HUDEP-2 (cell line): ENCODE measurements around the gene TMEM218.
A peak's percentile ranks its signal among the peaks of the same experiment; 100 is the strongest.

ENCODE experiments used
- DNase-seq, 76 experiments: peaks; one replicate each; lab custom pipeline; 2025; ENCODE audit not compliant: unreplicated experiment in 76 of 76; lab: John Stamatoyannopoulos, UW

TMEM218 gene

DNA sequence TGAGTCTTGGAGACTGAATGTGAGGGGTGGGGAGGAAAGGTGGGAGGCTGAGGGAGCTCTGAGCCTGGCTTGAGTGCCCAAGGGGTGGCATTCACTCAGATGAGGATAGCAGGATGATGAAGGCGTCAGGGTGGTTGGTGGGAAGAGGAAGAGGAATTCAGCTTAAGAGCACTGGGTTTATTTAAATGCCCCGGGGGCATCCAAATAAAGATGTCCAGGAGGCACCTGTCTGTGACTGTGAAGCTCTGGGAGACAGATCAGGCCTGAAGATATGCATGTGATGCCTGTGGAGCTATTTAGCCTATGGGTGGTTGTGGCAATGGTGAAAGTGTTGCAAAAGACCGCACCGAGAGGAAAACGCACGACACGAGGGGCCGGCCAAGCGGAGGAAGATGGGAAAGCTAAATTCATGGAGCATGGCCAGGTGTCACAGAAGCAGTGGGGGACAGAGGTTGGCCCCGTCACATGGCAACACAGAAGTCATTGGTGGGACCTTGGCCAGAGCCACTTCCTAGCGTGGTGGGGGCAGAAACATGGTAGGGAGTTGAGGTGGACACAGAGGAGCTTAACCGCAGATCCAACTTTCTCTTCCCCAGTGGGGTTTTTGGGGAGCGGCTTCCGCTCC lies 32.8 kb downstream of the TMEM218 start:
- no peak for DNase-seq

DNA sequence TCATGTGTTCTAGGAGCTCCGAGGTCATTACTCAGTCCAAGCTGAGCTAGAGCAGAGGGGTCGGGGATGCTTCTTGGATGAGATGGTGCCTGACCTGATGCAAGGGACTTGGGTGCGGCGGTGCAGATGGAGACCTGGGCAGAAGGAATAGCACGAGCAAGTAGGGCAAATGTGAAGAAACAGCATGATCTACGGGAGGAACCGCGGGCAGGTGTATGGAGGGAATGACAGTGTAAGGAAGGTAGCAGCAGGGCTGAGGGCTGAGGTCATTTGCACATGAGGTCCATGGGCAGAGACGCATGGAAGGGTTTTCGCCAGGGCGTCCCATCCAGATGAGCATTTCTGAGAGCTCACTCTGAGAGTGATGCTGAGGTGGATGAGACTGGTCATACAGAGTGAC lies 33.4 kb downstream of the TMEM218 start:
- DNase-seq, result no peak

DNA sequence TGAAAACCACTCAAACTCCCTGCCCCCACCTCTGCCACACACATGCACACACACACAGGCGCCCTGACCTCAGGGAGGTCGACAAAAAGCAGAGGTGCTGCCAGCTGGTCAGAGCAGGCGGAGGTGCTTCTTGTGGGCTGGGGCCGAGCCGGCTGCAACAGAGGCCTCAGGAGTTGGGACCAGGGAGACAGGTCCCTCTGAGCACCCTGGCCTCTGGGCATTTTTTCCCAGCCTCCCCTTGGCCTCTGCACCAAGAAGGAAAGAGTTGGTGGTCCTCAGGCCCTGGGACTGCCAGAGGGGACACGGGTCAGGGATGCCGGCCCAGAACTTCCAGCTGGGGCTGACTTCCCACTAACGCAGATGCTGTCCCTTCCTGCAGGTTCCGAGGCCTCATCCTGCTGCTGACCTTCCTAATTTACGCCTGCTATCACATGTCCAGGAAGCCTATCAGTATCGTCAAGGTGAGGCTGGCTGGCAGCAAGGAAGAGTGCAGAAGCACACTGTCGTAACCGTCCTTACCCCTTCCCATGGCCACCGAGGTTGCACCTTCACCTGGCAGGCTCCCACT lies 35.0 kb downstream of the TMEM218 start:
- no peak for DNase-seq

DNA sequence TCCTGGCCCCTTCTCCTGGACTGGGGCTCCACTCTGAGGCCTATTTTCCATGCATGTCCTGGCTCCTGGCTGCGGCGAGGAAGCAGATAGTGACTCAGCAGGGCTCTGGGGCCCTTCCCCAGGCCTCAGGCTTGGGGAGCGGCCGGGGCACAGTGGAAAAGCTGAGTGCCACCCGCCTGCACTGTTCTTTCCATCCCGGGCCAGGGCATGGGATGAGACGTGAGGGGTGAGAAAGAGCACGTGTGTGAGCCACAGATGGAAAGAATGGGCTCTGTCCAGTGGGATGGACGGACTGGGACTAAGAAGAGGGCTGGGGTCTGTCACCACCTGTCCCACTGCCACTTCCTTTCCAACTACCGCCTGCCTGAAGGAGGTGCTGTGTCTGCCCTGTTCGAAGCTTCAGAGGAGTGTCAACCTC lies 35.5 kb downstream of the TMEM218 start:
- DNase-seq, result peak in 4 of 76 experiments; percentile 4 to 28 (median 16)

DNA sequence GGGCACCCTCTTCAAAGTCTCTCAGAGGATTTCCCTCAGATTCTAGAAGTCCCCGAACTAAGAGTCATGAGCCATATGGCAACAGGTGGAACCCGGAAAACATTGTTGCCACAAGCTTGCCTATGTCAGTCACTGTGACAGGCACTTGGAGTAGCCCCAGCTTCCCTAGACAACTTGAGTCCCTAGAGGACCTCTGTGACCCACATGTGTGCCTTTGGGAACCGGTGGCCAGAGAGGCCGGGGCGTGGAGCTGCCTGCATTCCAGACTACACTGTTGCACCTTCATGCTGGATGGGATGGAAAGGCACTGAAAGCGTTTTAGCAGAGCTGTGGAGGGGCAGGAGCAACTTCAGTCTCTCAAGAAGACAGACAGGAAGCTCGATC lies 36.2 kb downstream of the TMEM218 start:
- DNase-seq, result no peak

DNA sequence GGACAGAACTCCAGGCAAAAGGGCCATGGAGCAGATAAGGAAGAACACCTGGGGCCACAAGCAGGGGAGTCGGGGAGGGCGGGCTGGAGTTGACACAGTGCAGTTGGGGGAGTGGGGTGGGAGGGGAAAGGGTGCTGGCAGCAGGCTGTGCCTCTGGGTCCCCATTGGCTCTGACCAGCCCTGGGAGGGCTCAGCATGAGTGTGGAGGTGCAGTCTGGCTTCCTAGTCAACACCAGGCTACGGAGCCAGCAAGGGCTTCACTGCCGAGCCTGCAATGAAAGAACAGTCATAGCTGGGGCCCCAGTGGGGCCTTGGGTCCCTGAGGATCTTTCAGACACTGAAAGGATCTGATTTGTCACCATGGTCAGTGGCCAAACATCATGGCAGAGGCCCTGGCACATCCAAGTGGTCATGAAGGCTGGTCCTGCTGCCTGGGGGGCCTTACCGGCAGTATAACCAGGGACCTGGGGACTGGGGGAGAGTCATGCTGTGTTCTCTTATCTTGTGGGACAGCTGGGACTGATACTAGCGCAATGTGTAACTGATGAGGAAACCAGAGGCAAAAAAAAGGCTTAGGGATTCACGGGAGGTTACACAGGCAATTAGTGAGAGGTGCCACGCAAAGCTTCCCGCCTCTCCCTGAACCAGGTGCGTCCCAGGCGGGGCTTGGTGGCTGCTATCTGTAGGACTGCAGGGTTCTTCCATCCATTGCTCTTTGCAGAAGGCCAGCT lies 36.8 kb downstream of the TMEM218 start:
- DNase-seq, result peak in 8 of 76 experiments; percentile 4 to 26 (median 16)

DNA sequence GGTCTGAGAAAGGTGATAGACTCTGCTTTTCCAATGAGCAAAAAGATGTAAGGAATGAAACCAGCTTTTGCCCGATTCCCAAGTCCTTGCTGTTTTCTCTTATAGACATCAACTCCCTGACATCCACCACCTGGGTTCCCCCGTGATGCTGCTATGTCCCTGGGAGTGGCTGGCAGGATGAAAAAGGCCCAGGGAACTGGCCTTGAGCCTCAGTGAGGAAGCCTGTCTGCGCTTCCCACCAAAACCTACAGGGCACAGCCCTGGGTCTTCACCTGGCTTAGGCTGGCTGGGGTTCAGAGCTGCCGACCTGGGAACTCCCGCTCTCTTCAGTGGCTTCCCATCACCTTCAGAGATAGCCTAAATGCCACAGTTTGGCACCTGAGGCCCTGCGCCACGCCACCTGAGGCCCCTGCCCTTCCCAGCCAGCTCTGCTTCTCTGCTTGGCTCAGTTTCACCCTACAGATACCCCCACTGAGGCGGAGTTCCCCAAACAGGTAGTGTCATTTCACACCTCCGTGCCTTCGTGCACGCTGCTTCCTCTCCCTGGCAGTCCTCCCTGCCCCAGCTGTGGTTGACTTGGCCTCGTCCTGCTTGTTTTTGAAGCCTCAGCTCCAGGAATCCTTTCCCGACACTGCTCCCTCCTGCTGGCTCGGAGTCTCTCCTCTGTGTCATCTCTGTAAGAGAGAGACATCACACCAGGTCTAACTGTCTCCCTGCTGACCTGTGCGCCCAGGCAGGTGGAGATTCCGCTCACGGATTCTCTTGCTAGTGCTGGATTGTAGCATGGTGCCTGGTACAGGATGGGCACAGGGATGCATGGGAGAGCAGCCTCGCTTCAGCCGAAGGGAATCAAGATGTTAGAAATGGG lies 37.6 kb downstream of the TMEM218 start:
- DNase-seq, result no peak

DNA sequence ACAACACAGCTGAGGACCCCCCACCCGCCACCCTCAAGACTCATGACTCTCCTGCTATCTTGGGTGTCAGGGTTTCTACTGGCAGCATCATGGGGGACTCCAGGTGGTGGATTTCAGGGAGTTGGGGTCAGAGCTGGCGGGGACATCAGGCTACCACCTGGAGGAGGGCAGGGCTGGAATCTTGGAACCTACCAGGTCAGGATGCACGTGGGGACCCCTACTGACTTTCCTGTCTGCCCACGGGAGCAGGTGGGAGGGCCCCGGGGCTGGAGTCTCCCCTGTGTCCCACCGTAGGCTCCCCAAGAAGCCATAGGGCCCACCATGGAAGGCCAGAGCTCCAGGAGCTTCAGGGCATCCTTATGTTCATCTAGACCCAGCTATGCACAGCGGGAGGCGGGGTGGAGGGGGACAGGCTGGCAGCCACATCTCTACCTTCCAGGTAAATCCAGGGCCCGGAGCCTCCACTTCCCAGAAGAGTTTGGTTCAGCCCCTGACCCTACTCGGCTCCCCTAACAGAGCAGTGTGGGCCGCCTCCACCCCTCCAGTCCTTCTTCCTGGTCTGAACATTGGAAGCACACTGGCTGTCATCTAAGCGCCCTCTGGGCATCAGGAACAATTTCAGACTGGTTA lies 38.4 kb downstream of the TMEM218 start:
- DNase-seq, result no peak

DNA sequence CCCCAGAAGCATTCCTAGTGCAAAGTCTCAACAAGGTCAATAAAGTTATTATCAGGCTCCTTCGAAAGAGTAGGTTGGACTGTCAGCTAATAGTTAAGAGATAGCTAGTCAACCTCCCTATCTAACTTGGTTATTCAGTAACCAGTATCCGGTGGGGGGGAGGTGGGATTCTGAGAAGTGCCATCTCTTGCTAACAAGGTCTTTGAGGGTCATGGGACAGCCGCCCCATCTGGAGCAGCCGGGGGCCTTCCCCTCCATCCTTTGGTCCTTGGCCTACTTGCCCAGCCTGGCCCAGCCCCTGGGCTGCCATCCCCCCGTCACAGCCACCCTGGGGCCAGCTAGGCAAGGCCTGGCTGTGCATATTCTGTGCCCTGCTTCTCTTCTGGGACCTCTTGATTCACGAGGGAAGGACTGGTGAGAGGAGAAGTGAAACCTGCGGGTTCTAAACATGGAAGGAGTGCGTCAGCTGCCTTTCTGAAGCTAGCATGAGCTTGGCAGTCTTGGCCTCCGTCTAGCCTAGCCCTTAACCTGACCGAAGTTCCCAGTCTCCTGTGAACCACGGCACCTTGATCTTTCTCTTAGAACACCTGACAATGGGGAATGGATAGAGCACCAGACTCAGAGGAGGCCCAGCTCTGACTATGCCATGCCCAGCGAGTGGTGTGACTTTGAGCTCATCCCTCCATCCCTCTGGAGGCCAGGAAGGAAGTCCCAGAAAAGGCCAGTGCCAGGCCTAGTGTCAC lies 39.0 kb downstream of the TMEM218 start:
- no peak for DNase-seq

DNA sequence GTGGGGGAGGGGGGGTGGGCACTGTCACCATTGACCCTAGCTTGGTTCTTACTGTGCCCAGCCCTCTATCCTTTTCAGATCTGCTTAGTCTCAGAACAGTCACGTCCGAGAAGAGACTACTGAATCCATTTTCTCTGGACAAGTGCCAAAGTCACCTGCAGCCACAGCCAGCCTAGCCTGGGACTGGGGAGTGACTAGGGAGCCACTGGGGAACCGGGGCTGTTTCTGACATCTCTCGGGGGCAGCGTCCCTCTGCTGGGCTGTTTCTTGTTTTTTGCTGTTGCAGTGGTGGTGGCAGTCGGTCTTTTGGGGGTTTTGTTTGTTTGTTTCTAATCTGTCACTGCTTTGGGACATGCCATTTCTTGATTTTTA lies 39.6 kb downstream of the TMEM218 start:
- no peak for DNase-seq

DNA sequence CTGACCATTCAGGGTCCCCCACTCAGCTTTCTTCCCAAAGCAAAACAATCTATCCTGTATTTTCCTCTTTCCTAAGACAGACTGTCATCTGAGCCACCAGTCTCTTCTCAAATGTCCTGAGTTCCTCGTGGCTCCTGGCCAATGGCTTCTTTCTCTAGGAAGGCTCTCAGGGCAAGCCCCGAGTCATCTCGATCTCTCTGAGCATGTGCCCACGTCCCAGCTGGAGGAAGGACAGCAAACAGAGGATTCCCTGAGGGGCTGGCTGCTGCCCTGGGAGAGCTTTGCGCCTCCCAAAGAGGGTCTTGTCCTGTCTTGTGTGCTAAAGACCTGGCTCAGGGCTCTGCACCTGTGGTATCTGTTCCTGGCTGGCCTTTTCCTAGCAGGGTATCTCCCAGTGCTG lies 40.0 kb downstream of the TMEM218 start:
- DNase-seq, result no peak

DNA sequence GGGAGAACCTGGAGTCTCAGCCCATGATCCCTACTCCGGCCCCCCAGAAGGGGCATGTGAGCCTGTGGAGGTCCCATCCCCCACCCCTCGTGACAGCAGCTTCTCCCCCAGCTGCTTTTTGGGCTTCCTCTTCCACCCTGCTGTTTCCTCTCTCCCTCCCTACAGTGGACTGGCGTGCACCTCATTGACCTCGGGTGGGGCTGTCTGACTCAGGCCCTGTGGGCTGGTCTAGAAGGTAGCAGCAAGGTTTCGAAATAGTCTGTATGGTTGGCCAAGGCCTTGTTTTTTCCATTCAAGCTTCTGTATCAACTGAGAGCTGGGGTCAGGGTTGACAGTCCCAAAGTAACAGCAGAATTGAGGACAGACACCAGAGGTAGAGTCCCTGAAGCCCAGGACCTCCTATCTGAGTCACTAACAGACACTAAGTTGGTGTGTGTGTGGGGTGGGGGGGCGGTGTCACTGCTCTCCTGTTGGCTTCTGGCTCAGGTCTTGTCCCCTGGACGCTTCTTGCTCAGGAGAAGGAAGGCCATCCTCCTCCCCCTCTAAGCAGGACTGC lies 40.6 kb downstream of the TMEM218 start:
- peak in 59 of 76 experiments; percentile 4 to 82 (median 44) for DNase-seq

DNA sequence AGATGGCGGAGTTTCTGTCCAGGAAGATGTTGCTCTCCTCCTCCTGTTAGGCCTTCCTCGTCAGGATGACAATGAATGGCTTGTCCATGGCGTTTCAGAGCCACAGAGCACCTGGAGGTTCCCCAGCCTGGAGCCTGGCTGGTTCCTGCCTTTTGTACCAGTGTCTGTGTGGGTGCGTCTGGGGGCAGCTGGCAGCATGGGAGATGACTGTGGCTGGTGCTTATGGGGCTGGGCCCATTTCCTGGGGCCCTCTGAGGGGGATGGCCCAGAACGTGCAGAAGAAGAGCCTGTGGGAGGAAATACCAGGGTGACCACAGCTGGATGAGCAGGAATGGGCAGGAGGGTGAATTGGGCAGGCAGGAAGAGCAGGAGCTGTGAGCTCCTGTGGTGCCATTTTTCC lies 41.6 kb downstream of the TMEM218 start:
- no peak for DNase-seq

DNA sequence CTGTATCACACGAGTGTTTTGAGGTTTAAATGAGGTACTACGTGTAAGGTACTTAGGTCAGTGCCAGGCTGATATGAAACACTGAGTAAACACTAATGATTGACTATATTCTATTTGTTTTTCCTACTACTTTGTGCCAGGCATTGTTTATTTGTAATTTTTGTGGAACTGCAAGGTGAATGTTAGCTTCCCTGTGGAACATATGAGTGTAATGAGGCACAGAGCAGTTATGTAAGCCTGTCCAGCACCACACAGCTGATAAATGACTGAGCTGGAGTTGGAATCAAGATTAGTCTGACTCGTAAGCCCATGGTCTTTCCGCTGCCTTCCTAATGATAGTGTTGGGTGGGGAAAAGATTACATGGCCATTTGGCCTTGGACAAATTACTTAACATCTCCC lies 42.4 kb downstream of the TMEM218 start:
- peak in 11 of 76 experiments; percentile 8 to 54 (median 33) for DNase-seq

DNA sequence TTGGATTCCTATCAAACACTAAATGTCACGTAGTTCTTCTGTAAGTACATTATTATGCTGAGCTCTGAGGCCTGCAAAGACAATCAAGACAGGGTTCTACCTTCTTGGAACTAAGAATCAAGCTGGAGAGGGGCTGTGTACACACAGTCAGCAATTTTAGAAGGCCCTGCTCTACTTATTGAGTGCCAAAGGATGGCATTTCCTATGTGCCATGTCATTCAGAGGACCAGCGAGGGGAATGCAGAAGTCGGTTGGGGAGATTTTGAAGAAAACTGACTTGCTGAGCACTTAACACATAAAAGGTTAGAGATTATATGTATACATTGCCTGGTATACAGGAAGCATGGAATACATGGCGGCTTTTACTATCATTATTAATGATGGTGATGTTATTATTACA lies 43.1 kb downstream of the TMEM218 start:
- no peak for DNase-seq

DNA sequence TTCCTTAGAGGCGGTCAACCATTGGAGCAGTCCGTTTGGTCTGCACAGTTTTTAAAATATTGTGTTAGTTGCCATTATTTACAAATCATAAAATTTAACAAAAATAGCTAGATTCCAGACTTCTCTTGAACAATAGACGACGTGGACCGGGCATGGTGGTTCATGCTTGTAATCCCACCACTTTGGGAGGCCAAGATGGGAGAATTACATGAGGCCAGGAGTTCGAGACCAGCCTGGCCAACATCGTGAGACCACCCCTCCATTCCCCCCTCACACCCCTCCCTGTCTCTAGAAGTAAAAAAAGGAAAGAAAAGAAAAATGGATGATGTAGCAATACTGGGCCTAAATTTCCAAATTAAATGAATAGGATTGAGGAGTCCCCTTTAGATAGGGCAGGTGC lies 47.4 kb downstream of the TMEM218 start:
- no peak for DNase-seq

DNA sequence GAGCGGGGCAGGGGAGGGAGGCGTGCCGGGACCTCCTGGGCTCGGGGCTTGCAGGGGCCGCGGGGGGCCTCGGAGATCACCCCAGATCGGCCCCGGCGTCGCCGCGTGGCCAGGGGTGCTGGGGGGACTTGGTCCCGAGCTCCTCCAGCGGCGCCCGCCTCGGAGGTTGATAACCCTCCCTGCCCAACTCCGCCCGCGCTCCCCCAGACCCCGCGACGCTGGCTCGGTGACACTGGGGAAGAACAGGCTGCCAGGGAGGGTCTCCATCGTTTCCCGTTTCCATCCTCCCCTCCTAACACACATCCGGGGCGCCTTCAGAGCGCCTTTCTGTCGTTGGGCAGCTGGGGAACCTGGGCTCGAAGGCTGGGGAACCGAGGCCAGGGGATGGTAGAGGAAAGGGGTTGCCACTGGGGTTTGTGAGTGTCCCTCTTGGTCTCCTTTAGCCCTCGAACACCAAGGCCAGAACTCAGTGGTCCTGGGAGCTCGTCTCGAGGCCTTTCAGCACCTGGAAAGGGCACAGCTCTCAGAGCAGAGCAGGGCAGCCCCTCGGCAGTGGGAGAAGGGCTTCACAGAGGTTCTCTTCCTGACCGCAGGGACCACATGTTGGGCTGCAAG lies 47.9 kb downstream of the TMEM218 start:
- no peak for DNase-seq

DNA sequence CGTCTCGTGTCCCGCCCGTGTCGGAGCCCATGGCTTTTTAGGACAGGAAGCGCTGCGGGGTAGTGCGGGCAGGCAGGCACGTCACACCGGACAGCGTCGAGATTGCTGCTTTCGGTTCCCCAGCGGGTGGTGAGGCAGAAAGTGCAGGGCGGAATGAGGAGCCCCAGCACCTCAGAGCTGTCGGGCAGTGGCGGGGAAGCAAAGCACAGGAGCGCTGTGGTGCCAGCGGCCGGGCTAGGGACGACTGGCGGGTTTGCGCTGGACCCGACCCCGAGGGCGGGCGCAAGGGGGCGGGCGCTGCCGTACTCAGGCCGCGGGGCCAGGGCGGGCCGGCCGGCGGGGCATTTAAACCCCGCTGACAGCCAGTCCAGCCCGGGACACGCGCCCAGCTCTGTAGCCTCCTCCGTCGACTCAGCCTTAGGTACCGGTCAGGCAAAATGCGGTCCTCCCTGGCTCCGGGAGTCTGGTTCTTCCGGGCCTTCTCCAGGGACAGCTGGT lies 48.4 kb downstream of the TMEM218 start, which contains the start of gene SLC37A2:
Gene SLC37A2, plus strand, starts transcription at position 375 of the 498 bp plus-strand sequence. Its CDS starts 63 bp downstream, at position 438.
- DNase-seq, result peak in 14 of 76 experiments; percentile 6 to 49 (median 16)
